HG03064 (cell line): ENCODE measurements around the gene SPATA31D3.
"Not testable (repeated sequence)": the region's sequence is repeated elsewhere in the genome, so short reads cannot be mapped to it uniquely, and the experiment has no call there.

Experiments
- ATAC-seq: cut with Tn5 transposase; IDR thresholded peaks from one replicate; pipeline ENCODE4 v1.9.1; 2021; ENCODE audit warnings: low read depth; ENCODE audit not compliant: unreplicated experiment

SPATA31D3 gene

GRCh38 chr9:81974764-81975163 lies 31.5 kb downstream of the SPATA31D3 start:
- ATAC-seq, result no peak

DNA sequence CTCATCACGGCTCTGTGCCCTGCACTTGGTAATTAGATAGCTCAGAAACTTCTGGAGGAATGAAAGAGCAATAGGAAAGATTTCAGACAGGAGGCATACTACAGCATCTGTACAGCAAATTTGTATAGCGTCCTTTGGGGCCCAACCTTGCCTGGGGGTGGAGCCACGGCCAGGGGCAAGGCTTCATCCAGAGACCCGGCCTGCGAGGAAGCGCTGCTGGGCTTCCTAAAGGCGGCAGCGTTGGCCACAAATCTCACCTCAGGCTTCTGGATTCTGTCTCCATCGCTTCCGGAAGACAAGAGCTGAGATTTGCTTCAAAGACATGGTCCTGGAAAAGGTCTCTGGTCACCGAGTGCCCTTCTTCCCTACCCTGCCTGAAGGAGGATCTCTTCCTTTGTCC lies 33.1 kb downstream of the SPATA31D3 start:
- no peak for ATAC-seq

DNA sequence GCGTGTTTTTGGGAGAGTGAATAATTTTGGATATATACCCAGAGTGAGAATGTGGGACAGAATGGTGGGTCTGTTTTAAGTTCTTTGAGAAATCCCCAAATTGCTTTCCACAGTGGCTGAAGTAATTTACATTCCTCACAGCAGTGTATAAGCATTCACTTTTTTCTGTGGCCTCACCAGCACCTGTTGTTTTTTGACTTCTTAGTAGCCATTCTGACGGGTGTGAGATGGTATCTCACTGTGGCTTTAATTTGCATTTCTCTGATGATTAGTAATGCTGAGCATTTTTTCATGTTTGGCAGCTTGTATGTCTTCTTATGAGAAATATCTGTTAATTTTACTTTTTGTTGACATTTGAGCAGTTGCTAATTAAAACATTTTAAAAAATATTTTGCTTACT lies 35.9 kb downstream of the SPATA31D3 start:
- no peak for ATAC-seq

GRCh38 chr9:81980568-81980967 lies 37.3 kb downstream of the SPATA31D3 start:
- ATAC-seq, result no peak

DNA sequence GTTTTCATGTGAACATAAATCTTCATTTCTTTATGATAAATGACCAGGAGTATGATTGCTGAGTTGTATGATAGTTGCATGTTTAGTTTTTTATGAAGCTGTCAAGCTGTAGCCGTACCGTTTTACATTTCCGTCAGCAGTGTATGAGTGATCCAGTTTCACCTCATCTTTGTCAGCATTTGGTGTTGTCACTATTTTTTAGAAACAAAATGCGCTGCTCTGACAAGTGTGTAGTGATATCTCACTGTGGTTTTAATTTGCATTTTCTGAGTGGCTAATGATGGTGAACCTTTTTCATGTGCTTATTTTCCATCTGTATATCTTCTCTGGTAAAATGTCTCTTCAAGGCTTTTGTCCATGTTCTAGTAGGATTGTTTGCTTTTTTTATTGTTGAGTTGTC lies 38.6 kb downstream of the SPATA31D3 start:
- no peak for ATAC-seq

DNA sequence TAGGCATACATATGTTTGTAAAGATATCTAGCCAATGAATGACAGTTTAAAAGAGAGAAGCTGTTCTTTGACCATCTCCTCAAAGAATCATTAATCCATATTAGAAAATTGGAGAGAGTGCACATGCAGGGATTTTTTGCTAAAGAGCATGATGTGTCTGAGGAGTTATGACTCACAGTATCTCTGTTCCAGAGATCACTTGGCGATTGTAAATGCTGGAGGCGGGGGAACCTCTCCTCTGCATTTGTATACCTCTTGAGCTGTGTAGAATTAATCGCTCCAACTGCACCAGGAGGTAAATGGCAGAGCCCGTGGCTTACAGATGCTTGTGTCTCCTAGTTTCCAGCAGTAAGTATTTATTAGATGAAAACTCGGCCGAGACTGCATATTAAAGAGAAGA lies 41.6 kb downstream of the SPATA31D3 start:
- ATAC-seq, result no peak

DNA sequence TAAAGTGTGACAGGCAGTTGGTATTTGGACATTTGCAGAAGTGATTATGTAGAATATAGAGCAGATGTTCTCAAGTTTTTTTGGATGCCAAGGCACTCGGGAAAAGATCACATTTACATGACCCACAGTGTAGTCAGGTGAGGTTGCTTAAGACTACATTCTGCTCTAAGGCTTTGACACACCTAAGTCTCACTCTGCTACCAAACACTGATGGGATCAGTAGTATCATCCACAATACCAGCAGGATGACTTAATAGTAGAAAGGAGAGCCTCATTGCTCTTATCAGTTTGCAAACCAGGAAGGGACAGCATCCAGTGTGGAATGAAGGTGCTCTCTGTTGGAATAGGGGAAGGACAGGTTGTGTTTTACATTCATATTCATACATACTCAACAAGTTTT lies 42.8 kb downstream of the SPATA31D3 start:
- no peak for ATAC-seq

DNA sequence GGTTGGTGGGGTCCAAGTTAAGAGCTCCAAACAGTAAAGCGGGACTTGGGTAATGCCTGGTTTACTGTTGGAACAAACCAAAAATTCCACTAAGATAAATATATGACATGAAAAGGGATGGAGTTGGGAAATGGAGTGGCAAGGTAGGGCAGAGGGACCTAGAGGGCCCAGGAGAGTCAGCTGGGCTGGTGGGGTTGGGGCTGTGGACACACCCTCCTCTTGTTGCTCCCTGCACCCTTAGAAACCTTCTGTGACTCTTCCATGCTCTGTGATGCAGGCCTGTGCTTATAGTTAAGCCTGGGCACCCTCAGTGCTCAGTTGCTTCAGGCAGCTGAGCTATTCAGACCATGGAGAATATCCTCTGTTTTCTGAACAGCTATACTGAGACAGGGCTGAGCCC lies 45.2 kb downstream of the SPATA31D3 start, which contains the start of gene SPATA31D1:
TSS of gene SPATA31D1 (plus strand) at position 301 of the 400 bp plus-strand sequence. CDS start at position 348, 47 bp downstream.
- not testable (repeated sequence) for ATAC-seq

GRCh38 chr9:81989700-81990099 lies 46.4 kb downstream of the SPATA31D3 start:
- ATAC-seq, result no peak

DNA sequence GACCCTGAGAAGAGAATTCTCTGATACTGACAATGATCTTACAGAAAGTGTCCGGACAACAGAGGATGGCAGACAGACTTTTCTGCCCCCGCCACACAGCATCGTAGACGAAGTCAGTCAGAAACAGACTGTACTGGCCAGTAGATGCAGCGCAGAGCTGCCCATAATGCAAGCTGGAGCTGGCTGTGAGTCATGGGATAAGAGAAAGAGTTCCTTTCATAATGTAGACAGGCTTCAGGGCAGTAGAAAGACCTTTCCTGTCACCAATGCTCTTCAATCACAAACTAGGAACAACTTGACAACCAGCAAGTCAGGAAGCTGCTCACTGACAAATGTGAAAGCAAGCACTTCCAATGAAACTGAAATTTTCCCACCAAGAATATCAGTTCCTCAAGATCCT lies 50.4 kb downstream of the SPATA31D3 start:
- no peak for ATAC-seq
